ENCODE results near the gene DDC.

DNA sequence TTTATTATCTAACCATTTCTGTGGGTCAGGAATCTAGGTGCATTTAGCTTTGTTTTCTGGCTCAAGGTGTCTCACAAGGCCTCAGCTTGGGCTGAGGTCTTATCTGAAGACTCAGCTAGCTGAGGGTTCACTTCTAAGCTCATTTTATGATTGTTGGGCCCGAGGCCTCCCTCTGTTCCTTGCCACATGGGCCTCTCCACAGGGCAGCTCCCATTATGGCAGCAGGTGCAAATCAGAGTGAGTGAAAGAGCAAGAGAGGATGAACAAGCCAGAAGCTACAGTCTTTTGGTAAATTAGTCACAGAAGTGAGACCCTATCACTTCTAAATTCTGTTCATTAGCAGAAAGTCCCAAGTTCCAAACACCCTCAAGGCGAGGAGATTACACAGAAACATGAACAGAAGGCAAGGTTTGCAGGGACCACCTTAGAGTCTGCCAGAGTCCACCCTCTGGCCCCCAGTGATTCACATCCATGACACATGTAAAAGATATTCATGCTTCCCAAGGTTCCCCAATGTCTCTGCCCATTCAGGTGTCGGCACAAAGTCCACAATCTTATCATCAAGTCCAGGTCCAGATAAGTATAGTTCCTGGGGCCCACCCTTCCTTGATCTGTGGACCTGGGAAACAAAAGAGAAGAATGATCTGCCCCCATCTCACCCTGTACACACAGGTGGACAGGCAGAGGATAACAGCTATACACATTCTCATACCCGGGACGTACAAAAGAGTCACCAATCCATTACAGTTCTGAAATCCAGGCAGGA, 138.7 kb downstream of the DDC start:
- TF ChIP-seq, protein P1, sequence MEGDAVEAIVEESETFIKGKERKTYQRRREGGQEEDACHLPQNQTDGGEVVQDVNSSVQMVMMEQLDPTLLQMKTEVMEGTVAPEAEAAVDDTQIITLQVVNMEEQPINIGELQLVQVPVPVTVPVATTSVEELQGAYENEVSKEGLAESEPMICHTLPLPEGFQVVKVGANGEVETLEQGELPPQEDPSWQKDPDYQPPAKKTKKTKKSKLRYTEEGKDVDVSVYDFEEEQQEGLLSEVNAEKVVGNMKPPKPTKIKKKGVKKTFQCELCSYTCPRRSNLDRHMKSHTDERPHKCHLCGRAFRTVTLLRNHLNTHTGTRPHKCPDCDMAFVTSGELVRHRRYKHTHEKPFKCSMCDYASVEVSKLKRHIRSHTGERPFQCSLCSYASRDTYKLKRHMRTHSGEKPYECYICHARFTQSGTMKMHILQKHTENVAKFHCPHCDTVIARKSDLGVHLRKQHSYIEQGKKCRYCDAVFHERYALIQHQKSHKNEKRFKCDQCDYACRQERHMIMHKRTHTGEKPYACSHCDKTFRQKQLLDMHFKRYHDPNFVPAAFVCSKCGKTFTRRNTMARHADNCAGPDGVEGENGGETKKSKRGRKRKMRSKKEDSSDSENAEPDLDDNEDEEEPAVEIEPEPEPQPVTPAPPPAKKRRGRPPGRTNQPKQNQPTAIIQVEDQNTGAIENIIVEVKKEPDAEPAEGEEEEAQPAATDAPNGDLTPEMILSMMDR (optimal IDR thresholded peaks at IDR 0.05 in 1 of 3, IDR thresholded peaks at IDR 0.05 in 1 of 3, conservative IDR thresholded peaks at IDR 0.05 in 1 of 3; ENCODE audit: extremely low read depth in 1 of 3, insufficient read depth in 2 of 3, low read length in 3 of 3): no peak
- no peak for TF ChIP-seq EZH2 (IDR thresholded peaks at IDR 0.05; ENCODE audit: low read length)

Measured in keratinocyte (primary cell).